ENCODE measurements around the gene UQCR10.

Gene UQCR10

DNA sequence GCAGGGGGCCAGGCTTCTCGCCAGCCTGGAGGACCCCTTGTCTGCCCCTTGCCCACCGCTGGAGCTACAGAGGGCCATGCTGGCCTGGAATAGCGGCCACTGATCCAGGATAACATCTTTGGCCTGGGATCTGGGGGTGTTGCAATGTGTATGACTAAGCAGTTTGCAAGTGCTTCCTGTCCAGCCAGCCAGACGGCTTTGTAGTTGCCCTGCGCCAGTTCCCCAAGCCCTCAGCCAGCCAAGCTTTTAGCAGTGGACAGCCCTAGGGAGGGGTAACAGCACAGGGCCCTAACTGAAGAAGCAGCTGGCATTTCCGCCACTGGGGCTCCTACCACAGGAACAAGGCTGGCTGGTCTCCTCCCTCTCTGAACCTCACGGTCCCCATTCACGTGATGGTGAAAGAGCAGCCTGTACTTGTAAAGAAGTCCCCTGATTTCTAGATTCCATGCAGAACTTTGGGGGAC is 32.1 kb downstream of the UQCR10 start:
- no peak for DNase-seq

DNA sequence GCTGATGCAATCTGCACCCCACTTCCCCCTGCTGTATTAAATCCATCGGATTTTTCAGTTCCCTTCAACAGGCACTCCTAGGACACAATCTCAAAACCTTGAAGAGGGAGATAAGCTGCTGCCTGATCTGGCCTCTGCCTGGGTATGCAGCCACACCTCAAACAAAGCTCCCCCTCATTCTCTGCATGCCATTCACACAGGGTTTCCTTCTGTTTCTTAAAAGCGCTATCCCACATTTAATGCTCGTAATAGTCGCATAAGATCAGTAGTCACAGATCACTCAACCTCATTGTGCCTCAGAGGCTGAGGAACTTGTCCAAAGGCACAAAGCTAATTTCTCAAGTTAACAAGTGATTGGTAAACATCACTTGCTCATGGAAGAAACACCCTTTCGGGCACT is 34.0 kb downstream of the UQCR10 start:
- no peak for DNase-seq

DNA sequence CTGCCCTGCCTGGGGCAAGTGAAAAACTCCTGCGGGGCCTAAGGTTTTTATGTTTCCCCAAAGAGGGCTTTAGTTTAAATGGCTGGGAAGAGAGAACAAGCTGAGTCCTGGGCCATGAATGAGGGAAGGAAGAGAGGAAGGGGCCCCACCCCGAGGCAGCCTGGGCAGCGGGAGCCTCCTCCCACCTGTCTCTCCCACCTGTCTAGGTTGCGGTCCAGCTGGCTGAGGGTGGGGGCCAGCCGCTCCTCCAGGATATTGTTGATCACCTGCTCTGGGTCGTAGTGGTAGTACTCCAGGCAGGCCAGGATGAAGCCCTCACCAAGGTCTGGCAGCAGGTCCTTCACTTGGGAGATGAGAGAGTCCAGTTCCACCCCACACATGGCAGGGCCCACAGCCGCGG is 34.6 kb downstream of the UQCR10 start:
- DNase-seq = no peak

DNA sequence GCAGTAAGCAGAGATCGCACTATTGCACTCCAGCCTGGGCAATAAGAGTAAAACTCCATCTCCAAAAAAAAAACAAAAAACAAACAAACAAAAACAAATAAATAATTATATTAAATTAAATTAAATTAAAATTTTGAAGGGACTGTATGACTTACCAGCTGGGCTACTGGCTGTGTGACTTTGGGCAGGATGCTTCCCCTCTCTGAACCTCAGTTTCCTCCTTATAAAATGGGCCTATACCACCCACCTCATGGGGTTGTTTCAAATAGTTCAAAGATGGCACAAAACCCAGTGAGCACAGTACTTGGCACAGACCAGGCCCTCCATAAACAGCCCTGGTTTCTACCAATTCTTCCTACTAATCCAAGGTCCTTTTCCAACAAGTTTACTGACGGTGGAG is 36.0 kb downstream of the UQCR10 start:
- DNase-seq = no peak

DNA sequence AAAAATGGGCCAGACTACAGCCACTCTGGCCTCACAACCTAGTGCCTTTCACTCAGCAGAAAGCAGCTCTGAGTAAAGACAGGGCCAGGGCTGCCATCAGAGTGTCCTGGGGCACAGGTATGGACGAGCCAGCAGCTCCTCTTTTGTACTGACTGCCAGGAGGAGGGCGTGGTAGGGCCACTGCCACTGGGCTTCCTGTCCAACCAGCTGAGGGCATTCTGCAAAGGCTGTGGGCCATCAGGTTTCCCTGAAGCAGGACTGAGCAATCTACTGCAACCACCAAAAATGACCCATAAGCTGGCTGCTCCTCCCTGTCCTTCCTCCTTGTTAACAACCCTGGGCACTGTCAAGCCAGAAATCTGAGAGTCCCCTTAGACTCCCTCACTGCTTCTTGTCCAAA is 37.8 kb downstream of the UQCR10 start:
- no peak for DNase-seq

DNA sequence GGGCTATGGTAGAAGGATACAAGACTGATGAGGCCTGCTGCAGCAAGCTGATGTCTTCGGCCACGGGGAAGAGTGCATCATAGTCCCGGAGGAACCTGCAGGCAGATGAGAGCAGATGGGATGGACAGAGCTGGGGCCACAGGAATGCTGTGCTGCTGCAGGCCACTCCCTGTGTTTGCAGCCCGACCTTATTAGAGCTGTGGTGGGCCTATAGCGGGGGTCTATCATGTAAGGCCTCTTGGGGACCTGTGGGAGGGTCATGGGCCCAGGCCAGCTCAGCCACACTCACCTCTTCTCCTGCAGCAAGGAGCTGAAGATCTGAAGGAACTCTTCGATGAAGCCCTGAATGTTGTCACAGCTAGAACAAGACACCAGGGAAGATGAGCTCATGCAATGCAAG is 39.0 kb downstream of the UQCR10 start:
- DNase-seq = no peak

DNA sequence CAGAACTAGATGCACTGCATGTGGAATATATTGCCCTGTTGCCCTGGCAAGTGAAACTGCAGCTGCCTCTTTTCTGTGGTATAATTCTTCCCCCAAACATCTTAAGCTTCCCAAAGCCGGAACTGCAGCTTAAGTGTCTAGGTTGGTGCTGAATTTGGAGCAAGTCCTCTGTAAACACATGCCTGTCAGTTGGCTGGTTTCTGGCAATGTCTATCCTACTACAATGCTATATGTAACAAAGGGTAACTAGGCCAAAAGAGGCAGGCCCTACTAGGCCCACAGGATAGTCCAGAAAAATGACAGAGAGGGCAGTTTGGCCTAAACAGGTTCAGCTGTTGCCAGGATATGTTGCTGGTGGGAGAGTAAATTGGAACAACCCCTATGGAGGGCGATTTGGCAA is 43.0 kb downstream of the UQCR10 start:
- DNase-seq = no peak

DNA sequence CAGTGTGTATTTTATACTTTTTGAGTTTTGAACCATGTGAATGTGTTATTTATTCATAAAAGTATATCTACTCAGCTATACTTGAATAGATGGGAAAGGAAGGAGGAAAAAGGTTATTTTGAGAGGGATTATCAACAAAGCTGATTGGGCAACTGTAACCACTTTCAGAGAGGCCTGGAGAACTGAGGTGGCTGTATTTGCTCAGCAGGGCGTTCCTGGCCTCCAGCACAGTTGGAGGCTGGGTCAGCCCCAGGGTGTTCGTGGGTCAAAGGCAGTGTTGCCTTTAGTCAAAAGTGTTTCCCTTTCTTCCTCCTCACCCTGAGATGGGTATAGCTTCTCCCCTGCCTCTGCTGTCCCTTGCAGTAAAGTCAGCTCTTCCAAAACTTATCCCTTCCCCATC is 44.2 kb downstream of the UQCR10 start:
- DNase-seq = no peak

DNA sequence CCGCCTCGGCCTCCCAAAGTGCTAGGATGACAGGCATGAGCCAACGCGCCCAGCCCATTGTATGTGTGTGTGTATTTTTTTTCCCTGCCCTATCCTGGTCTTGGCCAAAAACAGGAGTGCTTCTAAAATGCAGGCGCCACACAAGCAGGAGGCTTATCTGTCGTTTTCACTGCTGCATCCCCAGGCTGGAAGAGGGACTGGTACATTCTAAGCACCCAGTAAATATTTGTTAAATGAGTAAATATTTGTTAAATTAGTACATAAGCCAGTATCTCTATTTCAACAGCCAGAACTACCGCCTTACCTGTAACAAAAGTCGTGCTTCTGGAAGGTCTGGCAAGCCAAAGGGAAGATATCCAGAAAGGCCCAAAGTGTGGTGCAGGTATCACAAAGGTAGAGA is 46.0 kb downstream of the UQCR10 start:
- DNase-seq = no peak

DNA sequence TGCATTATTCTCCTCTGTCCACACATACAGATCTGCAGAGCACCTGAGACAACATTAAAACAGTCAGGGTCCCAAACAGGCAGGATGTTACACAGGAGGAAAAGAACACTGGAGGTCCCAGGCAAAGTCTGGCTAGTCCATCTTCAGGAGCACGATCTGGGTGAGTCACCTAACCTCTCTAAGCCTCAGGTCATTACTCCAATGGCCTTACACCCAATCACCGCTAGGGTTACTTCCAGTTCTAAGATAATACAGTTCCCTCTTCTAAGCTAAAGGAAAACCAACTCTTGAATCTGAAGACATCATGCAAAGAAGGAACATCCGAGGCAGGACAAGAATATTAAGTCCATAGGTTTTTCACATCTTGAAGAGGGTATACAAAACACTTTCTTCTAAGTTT is 46.4 kb downstream of the UQCR10 start:
- no peak for DNase-seq

DNA sequence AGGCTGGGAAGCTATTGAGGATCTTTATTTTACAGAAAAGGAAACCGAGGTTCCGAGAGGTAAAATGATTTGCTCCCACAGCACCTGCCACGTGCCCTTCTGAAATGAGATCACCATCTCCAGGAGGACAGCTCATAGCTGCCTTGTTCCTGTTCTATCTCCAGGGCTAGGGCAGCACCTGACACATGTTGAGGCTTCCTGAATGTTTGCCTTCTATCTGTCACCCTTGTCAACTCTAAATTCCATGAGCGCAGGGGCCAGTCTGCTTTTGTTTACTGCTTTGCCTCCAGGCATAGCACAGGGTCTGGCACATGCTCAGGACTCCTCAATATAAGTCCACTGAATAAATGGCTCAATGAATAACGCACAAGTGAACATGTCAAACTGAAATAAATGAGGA is 46.8 kb downstream of the UQCR10 start:
- DNase-seq = no peak

DNA sequence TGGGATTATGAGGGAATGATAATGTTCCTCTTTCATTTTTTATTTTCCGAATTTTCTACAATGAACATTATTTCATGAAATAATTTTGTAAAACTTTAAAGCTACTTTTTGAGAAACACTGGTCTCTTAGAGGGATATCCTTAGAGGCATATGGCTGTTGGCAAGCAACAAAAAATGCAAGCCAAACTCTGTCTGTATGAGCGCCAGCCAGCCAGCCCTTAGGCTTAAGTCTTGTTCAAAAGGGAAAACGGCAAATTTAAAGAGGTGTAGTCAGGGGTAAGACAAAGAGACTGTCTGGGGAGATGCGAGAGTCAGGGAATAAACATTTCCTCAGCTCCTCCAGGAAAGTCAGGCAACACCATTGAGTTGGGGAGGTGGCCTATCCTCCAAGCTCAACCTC is 48.4 kb downstream of the UQCR10 start:
- DNase-seq = no peak

DNA sequence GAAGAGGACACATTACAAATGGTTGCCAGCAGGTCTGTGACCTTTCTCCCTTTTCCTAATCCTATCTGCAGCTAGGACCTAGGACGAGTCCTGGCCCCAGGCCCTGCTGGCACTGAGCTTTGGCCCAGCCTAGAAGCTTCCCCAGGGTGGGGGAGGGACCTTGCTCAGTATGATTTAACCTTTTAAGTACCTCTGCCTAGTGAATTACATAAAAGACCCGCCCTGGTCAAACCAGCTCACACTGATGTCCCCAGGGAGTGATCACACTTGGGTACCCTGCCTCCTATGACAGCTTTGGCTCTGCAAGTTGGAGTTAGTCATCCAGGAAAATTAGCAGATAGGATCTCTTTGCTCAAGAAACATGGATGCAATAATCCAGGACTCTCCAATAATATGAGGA is 49.0 kb downstream of the UQCR10 start:
- DNase-seq = no peak

DNA sequence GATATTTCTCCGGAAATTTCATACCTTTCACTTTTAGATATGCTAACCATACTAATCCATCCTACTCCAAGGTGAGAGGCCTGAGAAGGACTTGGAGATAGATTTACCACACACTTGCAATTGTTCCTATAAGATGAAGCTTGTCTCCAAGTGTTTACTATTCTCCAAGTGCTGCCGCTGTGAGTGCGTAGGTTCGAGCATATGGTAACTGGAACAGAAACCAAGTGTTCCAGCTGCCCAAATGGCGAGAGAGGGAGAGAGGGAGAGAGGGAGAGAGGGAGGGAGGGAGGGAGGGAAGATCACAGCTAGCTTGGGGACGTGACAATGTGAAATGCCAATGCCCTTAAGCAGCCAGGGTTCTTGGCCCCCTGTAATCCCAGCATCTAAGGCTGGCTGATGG is 49.4 kb downstream of the UQCR10 start:
- no peak for DNase-seq

DNA sequence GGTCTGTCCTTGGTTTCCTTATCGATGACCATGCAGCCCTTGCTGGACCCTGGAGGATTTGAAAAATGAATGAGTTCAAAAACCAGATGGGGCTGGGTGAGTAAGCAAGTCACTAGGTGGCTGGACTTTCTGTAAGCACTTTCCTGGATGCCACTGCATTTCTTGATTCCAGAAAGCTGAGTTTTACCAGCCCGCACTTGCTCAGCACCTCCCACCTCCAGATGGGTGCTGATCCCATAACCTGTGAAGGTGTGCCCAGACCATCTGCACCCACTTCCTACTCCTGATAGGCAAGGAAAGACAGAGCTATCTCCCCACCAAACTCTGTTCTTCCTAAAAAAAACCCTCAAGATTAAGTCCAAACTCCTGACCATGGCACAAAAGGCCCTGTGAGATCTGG is 49.8 kb downstream of the UQCR10 start:
- DNase-seq = no peak

DNA sequence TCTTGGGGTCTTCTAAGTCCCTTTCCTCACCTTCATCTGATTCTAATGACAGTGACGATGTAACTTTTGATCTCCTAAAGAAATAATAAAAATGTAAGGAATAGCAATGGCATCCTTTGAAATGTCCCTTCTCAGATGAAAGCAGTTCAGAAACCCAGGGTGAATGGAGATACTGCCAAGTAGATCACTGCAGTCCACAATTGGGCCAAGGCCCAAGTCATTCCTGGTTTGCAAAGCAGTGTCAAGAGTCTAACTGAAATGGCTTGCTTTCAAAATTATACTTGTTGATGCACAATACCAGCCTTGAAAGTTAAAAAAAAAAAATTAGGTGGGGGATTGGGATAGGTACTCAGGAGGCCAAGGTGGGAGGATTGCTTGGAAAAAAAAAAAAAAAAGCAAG is 50.6 kb downstream of the UQCR10 start:
- no peak for DNase-seq

DNA sequence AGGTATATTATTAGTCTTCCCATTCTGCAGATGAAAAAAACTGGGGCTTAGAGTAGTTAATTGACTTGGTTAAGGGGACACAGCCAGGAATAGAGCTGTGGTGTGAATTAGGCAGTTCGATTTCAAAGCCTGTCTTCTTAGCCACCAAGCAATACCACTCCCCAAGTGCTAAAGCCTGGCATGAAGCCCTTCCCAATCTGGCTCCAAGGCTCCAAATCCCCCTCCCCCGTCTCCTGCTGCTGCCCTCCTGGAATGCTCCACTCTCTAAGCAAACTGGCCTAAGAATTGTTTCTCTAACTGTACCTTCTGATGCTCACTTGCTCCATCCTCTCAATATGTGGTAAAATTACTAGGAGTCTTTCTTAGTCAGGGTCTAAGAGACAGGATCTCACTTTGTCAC is 52.3 kb downstream of the UQCR10 start:
- no peak for DNase-seq

All from CD4-positive, alpha-beta T cell treated with Interleukin-4 for 4 hours (primary cell).